Spleen (tissue), 11 donors: ENCODE measurements around the gene LMCD1. TPM values are rescaled to one million over a fixed set of nuclear protein-coding genes. Genes with fewer than 3 reads are reported as not detected.
"Not testable (repeated sequence)": the region's sequence is repeated elsewhere in the genome, so short reads cannot be mapped to it uniquely, and the experiment has no call there.

ENCODE experiments used
- DNase-seq: peaks from one replicate; pipeline ENCODE4 v3.0.0-alpha.2; 2020
- H3K27ac ChIP-seq, 8 donors: fragments of 200-600 bp; sonication (generic) in 7 of 8; 1 replicate in 4 of 8; 2 replicates in 4 of 8; pipeline versions ENCODE4 v1.5.0 to v1.8.0; 2016 to 2021; ENCODE audit warnings: inconsistent platforms in 4 of 8, mild to moderate bottlenecking in 4 of 8, moderate library complexity in 1 of 8
- H3K27me3 ChIP-seq, 7 donors: fragments of 200-600 bp; sonication (generic) in 6 of 7; replicated peaks in 1 of 7; 1 replicate in 4 of 7; 2 replicates in 3 of 7; pipeline versions ENCODE4 v1.5.0 to v1.8.0; 2016 to 2021; ENCODE audit warnings: inconsistent platforms in 3 of 7, mild to moderate bottlenecking in 1 of 7
- H3K36me3 ChIP-seq, 6 donors: fragments of 200-600 bp; sonication (generic) in 5 of 6; 1 replicate in 4 of 6; 2 replicates in 2 of 6; pipeline versions ENCODE4 v1.5.0 to v1.8.0; 2016 to 2021; ENCODE audit warnings: inconsistent platforms in 2 of 6
- H3K4me1 ChIP-seq, 6 donors: fragments of 200-600 bp; sonication (generic) in 5 of 6; 1 replicate in 3 of 6; 2 replicates in 3 of 6; pipeline versions ENCODE4 v1.5.0 to v1.8.0; 2016 to 2021; ENCODE audit warnings: inconsistent platforms in 3 of 6
- H3K4me3 ChIP-seq, 8 donors: fragments of 200-600 bp; sonication (generic) in 7 of 8; 1 replicate in 4 of 8; 2 replicates in 4 of 8; pipeline versions ENCODE4 v1.5.0 to v1.8.0; 2016 to 2021; ENCODE audit warnings: inconsistent platforms in 4 of 8, mild to moderate bottlenecking in 4 of 8, moderate library complexity in 2 of 8
- H3K9me3 ChIP-seq, 8 donors: fragments of 200-600 bp; sonication (generic) in 7 of 8; 1 replicate in 4 of 8; 2 replicates in 4 of 8; pipeline versions ENCODE4 v1.5.0 to v1.8.0; 2016 to 2021; ENCODE audit warnings: inconsistent platforms in 4 of 8
- CTCF ChIP-seq, 11 experiments: fragments of 200-600 bp in 7 of 11; fragments of 450-650 bp in 4 of 11; sonication (generic) in 4 of 11; IDR thresholded peaks in 8 of 11; conservative IDR thresholded peaks in 3 of 11; 1 replicate in 7 of 11; 2 replicates in 4 of 11; pipeline versions ENCODE4 v1.4.0 to v1.8.0; 2016 to 2021; ENCODE audit warnings: antibody characterized with exemption in 11 of 11, inconsistent platforms in 4 of 11, mild to moderate bottlenecking in 1 of 11
- POLR2A ChIP-seq, 3 donors: fragments of 450-650 bp; IDR thresholded peaks; one replicate each; pipeline ENCODE4 v1.5.1; 2017; ENCODE audit warnings: antibody characterized with exemption in 3 of 3, mild to moderate bottlenecking in 1 of 3
- POLR2AphosphoS5 ChIP-seq, 3 donors: sonication (generic); formaldehyde crosslinking; IDR thresholded peaks; one replicate each; pipeline ENCODE4 v1.5.1; 2017; ENCODE audit warnings: antibody characterized with exemption in 3 of 3
- WGBS, 5 donors: extraction: QIAGEN DNeasy Blood & Tissue Kit in 3 of 5; methylation state at CpG; one replicate each; pipeline versions ENCODE4 v1.1.5 to v1.1.7; 2013 to 2018; 5-methylcytosine and 5-hydroxymethylcytosine counted together
- intact Hi-C: fragments of 100-400 bp; cut with DNase I; formaldehyde crosslinking; loops from one replicate; pipeline ENCODE4 v1.15.0; 2023; ENCODE audit warnings: low total_unique reads
- polyA plus RNA-seq, 3 donors: library from polyadenylated mRNA; stranded (reverse); fragments of 200-250 nt; gene quantifications; one replicate each; pipeline ENCODE4 v1.2.1, GENCODE V29; 2013
- total RNA-seq, 7 donors: library from RNA; depleted of rRNA in 3 of 7; stranded (reverse); fragments of >200 nt in 3 of 7; fragmentation: NEBNext Ultra II Directional in 4 of 7; extraction: Animal tissue kit (Norgen Biotek cat#: 25700) in 4 of 7; gene quantifications; one replicate each; pipeline versions ENCODE4 v1.1.0 to v1.2.1, GENCODE V29; 2016 to 2021
- donor health status: healthy with polysubstance abuse.
- donor health status: DM: no; HTN: no; CAD: no; lungs with moderate emphysema.
- donor health status: DM: no; HTN: no; CAD: no.
- donor health status: Bipolar disorder and iron deficiency.
- donor health status: healthy.
- donor health status: DM: no; HTN: no; CAD: no.
- donor health status: DM: yes; HTN: yes; CAD: no.

LMCD1 gene
- total and polyA plus RNA-seq, 10 donors: 24.5 to 203 (median 78.7) TPM

- Histone ChIP-seq H3K9me3 (no peaks in the 10 kb centered on the region), H3K4me1 (peaks cover 0 to 6% (median 1%) of the 10 kb centered on the region in 6 donors), H3K36me3 (peaks cover 0 to 9% (median 0%) of the 10 kb centered on the region in 6 donors), H3K27ac (no peak overlapping the region), H3K4me3 (no peak overlapping the region), H3K27me3 (no peaks in the 10 kb centered on the region)
- intact Hi-C loops: no loop called here
- TF ChIP-seq CTCF (IDR thresholded peaks at IDR 0.05 in 8 of 11, conservative IDR thresholded peaks at IDR 0.05 in 3 of 11): no peak
- no peak for TF ChIP-seq POLR2A (IDR thresholded peaks at IDR 0.05)
- TF ChIP-seq POLR2AphosphoS5 (IDR thresholded peaks at IDR 0.05): no peak
- no peak for DNase-seq
- 25 to 42% (median 36%) methylated on average over 5 of the region's 5 CpGs for whole genome bisulfite sequencing, 5 donors
These were observed 77.5 kb downstream of the LMCD1 start for GRCh38 chr3:8579096-8579495.

GRCh38 chr3:8579943-8580342 is 78.3 kb downstream of the LMCD1 start:
- no peak for DNase-seq
- Histone ChIP-seq H3K4me1 (peaks cover 0 to 3% (median 0%) of the 10 kb centered on the region in 6 donors), H3K27ac (no peak overlapping the region), H3K36me3 (peaks cover 0 to 9% (median 0%) of the 10 kb centered on the region in 6 donors), H3K4me3 (no peak overlapping the region), H3K27me3 (no peaks in the 10 kb centered on the region), H3K9me3 (no peaks in the 10 kb centered on the region)
- TF ChIP-seq CTCF (IDR thresholded peaks at IDR 0.05 in 8 of 11, conservative IDR thresholded peaks at IDR 0.05 in 3 of 11): no peak
- TF ChIP-seq POLR2A (IDR thresholded peaks at IDR 0.05): no peak
- no peak for TF ChIP-seq POLR2AphosphoS5 (IDR thresholded peaks at IDR 0.05)
- WGBS, 5 donors: 64 to 87% (median 80%) methylated on average over 5 of the region's 5 CpGs
- intact Hi-C loops: no loop called here

GRCh38 chr3:8580434-8580833 is 78.8 kb downstream of the LMCD1 start:
- H3K4me3 ChIP-seq, H3K27ac ChIP-seq, H3K36me3 ChIP-seq, H3K9me3 ChIP-seq, H3K27me3 ChIP-seq, H3K4me1 ChIP-seq, DNase-seq, intact Hi-C loops: not testable (repeated sequence)
- 68 to 92% (median 74%) methylated on average over 5 of the region's 5 CpGs for WGBS, 5 donors

- no peaks in the 10 kb centered on the region for H3K4me1 ChIP-seq
- no peaks in the 10 kb centered on the region for H3K9me3 ChIP-seq
- H3K27ac ChIP-seq: no peak overlapping the region
- DNase-seq: no peak
- TF ChIP-seq CTCF (IDR thresholded peaks at IDR 0.05 in 8 of 11, conservative IDR thresholded peaks at IDR 0.05 in 3 of 11) (no peak), POLR2A (IDR thresholded peaks at IDR 0.05) (no peak), POLR2AphosphoS5 (IDR thresholded peaks at IDR 0.05) (no peak)
- 77 to 89% (median 82%) methylated on average over 3 of the region's 3 CpGs for WGBS, 5 donors
- H3K4me3 ChIP-seq: no peak overlapping the region
- H3K27me3 ChIP-seq: no peaks in the 10 kb centered on the region
- intact Hi-C loops: no loop called here
- H3K36me3 ChIP-seq: peaks cover 0 to 6% (median 0%) of the 10 kb centered on the region in 6 donors
These were observed 79.8 kb downstream of the LMCD1 start for GRCh38 chr3:8581373-8581772.
